HG03280 (cell line): ENCODE measurements around the gene CENATAC.
"Not testable (repeated sequence)": the region's sequence is repeated elsewhere in the genome, so short reads cannot be mapped to it uniquely, and the experiment has no call there.

ENCODE experiments used
- ATAC-seq: cut with Tn5 transposase; IDR thresholded peaks from one replicate; pipeline ENCODE4 v1.9.1; 2021; ENCODE audit warnings: mild to moderate bottlenecking, moderate library complexity; ENCODE audit not compliant: unreplicated experiment

The CENATAC gene

GRCh38 chr11:119025978-119026766 lies 28.2 kb downstream of the CENATAC start:
- ATAC-seq, result no peak

DNA sequence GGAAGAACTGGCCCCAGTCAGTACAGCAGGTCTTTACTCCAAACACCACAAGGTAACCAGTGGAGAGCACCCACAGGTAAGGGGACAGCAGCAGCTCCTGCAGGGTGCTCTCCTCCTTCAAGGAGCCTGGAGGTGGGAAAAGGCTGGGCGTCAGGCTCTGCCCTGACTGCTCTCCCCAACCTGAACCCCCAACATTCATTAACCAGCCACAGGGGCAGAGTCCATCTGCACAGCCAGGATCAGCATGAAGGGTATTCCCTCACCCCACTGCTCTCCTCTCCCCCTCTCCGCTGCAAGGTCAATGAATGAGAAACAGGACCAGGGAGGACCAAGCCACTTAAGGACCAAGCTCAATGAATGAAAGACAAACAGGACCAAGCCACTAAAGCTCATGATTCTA lies 29.0 kb downstream of the CENATAC start:
- no peak for ATAC-seq

GRCh38 chr11:119027561-119028345 lies 29.8 kb downstream of the CENATAC start:
- no peak for ATAC-seq

GRCh38 chr11:119028346-119029068 lies 30.6 kb downstream of the CENATAC start:
- no peak for ATAC-seq

GRCh38 chr11:119029069-119029339 lies 31.1 kb downstream of the CENATAC start:
- ATAC-seq, result no peak

GRCh38 chr11:119029340-119030028 lies 31.5 kb downstream of the CENATAC start:
- ATAC-seq, result peak; percentile 15

DNA sequence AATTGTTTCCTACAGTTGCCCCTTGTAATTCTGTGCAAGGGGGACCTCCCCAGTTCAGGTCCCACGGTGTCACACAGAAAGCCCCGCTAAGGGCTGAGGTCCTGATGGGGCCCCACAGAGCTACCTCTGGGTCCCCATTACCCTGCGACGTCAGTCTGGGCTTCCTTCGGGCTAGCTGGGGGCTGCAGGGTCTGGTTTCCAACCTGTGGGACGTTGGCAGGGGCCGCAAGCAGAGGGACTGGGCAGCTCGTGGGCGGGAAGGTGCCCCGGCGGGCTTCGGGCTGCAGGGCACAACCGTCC lies 32.0 kb downstream of the CENATAC start:
- ATAC-seq, result peak; percentile 15

DNA sequence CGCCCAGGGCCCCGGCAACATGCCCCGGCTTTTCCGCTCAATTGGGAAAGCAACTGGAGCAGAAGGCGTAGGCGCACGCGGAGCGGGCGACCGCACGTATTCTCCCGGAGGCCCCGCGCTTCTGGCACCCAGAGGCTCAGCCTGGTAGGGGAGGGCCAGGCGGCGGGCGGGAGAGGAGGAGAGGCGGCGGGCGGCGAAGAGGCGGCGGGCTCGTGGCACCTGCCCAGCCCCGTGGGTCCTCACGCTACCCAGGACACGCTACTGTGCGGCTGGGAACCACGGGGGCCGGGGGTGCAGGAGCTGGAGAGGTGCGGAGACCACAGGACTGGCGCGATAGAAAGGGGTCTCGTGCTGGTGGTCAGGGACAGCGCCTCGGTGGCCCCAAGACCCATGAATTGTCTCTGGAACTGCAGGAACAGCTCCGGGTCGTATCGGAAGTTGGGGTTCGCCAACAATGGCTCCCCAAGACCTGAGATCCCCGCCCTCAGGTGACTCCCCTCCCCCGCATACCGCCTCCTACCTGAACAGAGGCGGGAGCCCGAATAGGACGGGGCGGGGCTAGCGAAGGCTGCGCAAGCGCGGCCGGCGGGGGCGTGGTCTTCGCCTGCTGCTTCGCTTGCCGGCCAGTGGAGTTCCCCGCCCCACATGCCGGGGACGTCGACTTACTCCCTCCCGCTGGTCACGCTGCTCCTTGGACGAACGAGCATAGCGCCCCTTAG lies 32.5 kb downstream of the CENATAC start, which contains the start of gene SLC37A4:
Gene SLC37A4 (minus strand): TSS at position 549 of the 719 bp plus-strand sequence.
- ATAC-seq, result peak; percentile 92

DNA sequence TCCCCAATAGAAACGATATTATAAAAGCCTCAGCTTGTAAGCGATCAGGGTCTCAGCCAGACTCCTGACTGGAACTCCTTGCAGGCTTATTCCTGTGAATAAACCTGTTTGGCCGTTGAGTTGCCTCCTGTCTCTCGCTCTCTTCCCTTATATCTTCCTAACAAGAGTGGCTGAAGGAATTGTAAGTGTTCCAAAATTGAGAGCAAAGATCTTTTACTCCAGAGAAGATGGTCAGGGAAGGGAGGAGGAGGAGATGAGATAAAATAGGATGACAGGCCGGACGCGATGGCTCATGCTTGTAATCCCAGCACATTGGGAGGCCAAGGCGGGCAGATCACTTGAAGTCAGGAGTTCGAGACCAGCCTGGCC lies 34.0 kb downstream of the CENATAC start:
- no peak for ATAC-seq

DNA sequence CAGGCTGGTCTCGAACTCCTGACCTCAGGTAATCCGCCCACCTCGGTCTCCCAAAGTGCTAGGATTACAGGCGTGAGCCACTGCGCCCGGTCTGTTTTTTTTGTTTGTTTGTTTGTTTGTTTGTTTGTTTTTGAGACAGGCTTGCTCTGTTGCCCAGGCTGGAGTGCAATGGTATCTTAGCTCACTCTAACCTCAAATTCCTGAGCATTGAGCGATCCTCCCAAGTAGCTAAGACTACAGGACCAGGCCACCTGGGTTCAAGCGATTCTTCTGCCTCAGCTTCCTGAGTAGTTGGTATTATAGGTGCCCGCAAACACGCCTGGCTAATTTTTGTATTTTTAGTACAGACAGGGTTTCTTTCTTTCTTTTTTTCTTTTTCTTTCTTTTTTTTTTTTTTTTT lies 35.5 kb downstream of the CENATAC start:
- not testable (repeated sequence) for ATAC-seq

DNA sequence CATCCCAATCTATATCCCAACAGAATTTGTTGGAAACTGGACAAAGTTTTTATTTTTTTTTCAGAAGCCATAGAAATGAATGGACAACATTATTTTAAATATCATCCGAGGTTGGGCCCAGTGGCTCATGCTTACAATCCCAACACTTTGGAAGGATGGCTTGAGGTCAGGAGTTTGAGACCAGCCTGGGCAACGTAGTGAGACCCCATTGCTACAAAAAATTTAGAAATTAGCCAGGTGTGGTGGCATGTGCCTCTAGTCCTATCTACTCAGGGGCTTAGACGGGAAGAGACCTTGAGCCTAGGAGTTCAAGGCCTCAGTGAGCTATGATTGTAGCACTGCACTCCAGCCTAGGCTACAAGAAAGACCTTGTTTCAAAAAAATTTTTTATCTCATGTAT lies 36.9 kb downstream of the CENATAC start:
- ATAC-seq, result no peak

- no peak for ATAC-seq
Measured at GRCh38 chr11:119038884-119039283, 40.9 kb downstream of the CENATAC start.

GRCh38 chr11:119039471-119039870 lies 41.5 kb downstream of the CENATAC start:
- not testable (repeated sequence) for ATAC-seq

DNA sequence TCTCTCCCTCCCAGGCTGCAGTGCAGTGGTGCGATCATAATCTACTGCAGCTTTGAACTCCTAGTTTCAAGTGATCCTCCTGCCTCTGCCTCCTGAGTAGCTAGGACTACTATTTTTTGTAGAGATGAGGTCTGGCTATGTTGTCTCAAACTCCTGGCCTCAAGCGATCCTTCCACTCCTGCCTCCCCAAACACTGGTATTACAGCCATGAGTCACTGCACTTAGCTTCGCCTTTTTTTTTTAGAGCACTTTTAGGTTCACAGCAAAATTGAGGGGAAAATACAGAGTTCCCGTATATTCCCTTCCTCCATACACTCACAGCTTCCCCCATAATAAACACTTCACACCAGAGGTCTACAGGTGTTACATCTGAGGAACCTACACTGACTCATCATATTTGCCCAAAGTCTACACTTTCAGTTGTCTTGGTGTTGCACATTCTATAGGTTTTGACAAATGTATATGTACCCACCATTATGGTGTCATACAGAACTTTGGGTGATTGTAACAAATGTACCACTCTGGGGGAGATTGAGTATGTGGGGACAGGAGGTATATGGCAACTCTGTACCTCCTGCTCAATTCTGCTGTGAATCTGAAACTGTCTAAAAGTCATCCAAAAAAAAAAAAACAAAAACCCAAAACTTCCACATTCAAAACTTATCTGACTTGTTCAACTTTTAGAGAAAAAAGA lies 44.0 kb downstream of the CENATAC start:
- ATAC-seq, result no peak

- ATAC-seq, result no peak
Measured at GRCh38 chr11:119042927-119043326, 45.0 kb downstream of the CENATAC start.

- ATAC-seq, result no peak
Measured at GRCh38 chr11:119044708-119045107, 46.8 kb downstream of the CENATAC start.

GRCh38 chr11:119046489-119046888 lies 48.6 kb downstream of the CENATAC start:
- ATAC-seq, result no peak

DNA sequence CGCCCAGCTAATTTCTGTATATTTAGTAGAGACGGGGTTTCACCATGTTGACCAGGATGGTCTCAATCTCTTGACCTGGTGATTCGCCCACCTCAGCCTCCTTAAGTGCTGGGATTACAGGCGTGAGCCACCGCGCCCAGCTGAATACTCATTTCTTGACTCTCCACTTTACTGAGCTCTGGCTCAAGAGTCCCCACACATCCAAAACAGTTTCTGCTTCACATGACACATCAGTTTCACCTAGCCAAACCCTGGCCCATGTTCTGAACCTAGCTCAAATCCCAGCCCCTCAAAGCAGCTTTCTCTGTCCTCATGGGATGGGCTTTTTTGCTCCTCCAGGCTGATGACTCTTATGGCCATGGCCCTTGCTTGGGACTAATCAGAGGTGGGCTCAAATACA lies 49.3 kb downstream of the CENATAC start:
- ATAC-seq, result no peak

DNA sequence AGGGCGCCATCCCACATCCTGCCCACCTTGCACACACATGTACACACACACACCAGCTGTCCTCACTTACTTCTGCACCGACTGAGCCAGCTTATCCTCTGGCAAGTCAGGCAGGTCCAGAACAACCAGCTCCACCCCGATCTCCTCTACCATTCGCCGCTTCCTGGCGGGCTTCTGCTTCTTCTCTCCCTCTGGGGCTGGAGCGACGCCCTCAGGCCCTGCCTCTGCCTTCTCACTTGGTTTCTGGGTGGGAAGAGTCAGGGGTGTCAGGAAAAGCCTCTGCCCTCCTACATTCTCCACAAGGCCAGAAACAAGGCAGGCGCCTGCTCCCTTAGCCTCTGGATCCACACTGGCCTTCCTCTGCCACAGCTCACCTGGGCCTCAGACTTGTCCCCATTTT lies 50.7 kb downstream of the CENATAC start:
- no peak for ATAC-seq

- ATAC-seq, result no peak
Measured at GRCh38 chr11:119049081-119049480, 51.1 kb downstream of the CENATAC start.
